Cerebellar cortex (tissue), 1 donor: ENCODE data around the gene TRDN.

Experiments used
- DNase-seq: peaks from one replicate; pipeline ENCODE4 v3.0.0-alpha.2; 2015; ENCODE audit warnings: low spot score

TRDN gene

DNA sequence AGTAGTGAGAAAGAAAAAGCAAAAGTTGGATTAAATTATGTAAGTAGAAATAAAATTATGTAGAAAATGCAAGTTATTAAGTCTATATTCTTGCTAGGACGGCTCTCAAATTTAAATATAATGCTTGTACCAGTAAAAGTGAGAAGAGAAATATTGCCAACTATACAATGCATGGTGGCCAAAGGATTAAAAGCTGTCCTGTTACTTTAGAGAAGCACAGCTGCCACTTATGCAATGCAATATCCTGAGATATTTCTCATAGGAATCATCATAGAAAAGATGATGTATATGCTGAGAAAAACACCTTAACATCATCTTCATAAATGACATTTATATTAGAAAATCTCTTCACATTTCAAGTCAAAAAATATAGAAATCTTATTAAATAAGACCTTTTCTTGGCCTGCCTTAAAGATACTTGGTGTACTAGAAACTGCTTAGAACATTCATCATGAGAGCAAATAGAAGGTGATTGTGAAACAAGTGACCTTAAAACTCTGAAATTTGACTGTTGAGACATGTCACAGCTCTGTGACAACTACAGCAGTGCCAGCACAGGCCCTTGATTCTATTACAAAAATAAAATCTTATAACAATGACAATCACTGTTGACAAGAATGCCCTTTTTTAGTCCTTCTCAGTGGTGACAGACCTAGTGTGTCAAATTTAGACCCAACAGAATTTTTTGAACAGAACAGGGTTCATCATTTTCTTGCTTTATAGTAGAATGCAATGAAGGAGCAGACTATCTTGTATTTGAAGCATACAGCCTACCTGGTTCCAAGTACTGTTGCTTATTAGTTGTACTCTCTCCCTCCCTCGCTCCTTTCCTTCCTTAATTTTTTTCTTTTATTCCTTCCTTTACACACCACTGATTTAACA is 467.6 kb downstream of the TRDN start:
- no peak for DNase-seq

DNA sequence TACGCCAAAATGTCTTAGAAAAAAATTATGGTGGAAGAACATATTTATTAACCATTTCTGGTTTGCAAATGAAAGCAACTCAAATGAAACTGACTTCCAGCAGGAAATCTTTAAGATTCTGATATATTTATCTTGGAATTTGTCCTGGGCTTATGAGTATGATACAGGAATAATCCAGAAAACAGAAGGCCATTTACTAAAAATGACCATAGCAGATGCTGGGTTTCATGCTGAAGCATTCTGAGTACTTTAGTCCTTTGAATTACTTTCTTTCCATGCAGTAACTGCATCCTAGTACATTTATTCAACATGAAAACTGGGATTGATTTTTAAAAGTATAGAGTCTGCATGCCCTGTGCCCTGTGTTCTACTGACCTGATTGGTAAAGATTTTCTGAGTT is 468.3 kb downstream of the TRDN start:
- no peak for DNase-seq
